Astrocyte (in vitro differentiated cells and primary cell): ENCODE results near the gene ITPK1.

Experiments used
- CTCF ChIP-seq: IDR thresholded peaks from 2 replicates; pipeline ENCODE4 v1.5.1; 2011; ENCODE audit warnings: low read depth, mild to moderate bottlenecking, inconsistent platforms, low read length, moderate library complexity; ENCODE audit not compliant: insufficient read depth
- EZH2 ChIP-seq: IDR thresholded peaks from 2 replicates; pipeline ENCODE4 v1.6.1; 2012; ENCODE audit warnings: mild to moderate bottlenecking, low read length, inconsistent platforms; ENCODE audit not compliant: insufficient read depth

GRCh38 chr14:93015505-93015904 lies 100.2 kb downstream of the ITPK1 start:
- no peak for TF ChIP-seq CTCF
- TF ChIP-seq EZH2: no peak
